ENCODE measurements around the gene PSMG4.
A peak's percentile ranks its signal among the peaks of the same experiment; 100 is the strongest.

PSMG4 gene, protein sequence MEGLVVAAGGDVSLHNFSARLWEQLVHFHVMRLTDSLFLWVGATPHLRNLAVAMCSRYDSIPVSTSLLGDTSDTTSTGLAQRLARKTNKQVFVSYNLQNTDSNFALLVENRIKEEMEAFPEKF

DNA sequence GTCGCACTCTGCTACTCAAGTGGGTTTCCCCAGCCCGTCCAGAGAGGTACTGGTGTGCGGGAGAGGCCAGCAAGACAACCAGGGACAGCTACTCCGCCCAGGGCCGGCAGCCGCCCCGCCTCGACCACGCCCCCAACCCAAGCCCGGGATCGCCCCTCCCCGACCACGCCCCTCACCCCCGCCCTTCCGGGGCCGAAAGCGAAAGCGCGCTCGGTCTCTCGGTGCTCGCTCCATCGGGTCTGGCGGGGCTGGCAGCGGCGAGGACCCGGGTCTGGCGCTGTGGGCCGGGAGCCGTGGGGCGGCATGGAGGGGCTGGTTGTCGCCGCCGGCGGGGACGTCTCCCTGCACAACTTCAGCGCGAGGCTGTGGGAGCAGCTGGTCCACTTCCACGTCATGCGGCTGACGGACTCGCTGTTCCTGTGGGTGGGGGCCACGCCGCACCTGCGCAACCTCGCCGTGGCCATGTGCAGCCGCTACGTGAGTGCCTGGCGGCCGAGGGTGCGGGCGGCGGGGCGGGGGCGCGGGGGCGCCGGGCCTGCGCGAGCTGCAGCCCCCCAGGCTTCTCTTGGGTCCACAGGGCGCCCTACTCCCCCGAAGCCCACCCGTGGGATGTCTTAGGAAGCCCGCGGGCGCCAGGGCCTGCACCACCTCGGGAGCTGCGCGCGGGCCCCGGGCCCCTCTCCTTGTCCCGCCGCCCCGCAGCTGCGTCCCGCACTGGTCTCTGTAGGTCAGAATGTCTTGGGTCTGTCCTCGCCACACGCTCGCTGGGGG, at the start of gene PSMG4:
Gene PSMG4, plus strand, starts transcription at position 228 of the 771 bp plus-strand sequence. Its CDS starts 76 bp downstream, at position 304.
- peak; percentile 96 for DNase-seq

DNA sequence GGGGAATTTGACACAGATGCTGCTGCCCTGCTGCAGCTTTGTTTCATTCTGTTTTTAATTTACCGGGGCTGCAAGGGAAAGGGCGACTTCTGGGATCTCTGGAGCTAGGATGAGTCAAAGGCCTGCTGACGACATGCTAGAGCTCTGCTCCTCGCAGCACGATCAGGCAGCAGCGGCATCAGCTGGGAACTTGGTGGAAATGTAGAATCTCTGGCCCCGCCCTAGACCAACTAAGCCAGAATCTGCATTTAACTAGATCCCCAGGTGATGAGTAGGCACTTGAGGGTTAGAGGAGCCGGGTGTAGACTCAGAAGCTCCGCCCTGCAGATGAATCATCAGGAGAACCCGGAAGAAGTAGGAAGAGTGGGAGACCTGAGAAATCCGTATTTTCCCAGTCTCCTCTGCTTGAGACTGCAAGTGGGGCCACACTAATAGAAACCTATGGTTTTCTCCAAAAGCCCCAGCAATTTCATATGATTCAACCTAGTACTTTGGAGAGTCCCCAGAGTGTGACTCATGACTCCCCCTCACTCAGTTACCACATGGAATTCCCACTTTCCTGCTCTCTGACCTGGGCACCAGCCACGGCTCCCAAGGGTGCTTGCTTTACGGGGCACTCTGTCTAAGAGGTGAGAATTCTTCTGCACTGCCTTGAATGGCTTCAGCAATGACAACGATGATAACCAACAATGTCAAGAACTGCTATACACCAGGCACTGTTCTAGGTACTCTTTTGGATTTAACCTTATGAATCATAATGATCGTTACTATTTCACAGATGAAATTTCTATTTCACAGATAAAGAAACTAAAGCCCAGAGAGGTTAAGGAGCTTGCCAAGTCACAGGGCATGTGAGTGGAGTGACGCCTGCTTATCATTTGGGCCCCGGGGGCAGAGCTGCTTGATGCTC, 49.4 kb upstream of the PSMG4 start:
- DNase-seq = peak; percentile 83

- no peak for DNase-seq
These were observed 48.6 kb upstream of the PSMG4 start for GRCh38 chr6:3210024-3210610.

- DNase-seq = no peak
These were observed 47.1 kb upstream of the PSMG4 start for GRCh38 chr6:3211681-3212080.

DNA sequence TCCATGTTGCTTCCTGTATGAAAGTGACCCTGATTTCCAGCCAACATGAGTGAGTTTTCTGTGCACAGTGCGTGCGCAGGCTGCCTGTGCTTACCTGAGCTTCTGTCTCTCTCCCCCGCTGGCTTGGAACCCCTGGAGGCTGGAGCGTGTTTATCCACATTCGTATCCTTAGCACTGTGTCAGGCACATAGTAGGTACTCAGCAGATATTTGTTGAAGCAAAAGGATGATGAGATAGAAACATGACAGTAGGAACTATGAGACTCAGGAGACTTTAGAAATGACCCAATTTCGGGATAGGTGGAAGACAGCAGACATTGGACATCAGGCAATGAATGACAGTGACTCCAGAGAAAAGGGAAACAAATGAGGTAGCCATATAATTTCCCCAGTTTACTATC, 46.5 kb upstream of the PSMG4 start:
- DNase-seq = no peak

DNA sequence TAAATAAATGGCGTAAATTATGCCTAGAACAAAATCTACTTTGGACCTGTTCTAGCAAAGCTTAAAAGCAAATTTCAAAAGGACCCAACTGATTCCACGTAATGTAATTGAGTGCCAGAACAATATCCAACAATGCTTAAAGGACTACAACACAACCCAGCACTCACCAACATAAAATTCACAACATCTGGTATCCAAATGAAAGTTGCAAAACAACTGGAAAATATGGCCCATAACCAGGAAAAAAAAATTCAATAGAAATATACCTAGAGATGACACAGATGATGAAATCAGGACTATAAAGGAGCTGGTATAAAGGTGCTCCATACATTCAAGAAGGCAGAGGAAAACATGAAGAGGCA, 45.4 kb upstream of the PSMG4 start:
- no peak for DNase-seq

DNA sequence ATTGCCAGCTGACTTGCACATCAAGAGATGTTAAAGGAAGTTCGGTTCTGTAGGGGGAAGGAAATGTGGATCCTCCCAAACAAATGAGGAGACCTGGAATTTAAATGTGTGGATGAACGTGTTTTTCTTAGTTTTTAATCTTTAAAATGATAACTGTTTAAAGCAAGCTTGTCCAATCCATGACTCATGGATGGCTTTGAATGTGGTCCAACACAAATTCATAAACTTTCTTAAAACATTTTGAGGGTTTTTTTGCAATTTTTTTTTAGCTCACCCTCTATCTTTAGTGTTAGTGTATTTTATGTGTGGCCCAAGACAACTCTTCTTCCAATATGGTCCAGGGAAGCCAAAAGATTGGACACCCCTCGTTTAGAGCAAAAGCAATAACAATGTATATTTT, 43.8 kb upstream of the PSMG4 start:
- DNase-seq = no peak

GRCh38 chr6:3217286-3217685, 41.5 kb upstream of the PSMG4 start:
- DNase-seq = no peak

GRCh38 chr6:3218266-3218665, 40.5 kb upstream of the PSMG4 start:
- no peak for DNase-seq

DNA sequence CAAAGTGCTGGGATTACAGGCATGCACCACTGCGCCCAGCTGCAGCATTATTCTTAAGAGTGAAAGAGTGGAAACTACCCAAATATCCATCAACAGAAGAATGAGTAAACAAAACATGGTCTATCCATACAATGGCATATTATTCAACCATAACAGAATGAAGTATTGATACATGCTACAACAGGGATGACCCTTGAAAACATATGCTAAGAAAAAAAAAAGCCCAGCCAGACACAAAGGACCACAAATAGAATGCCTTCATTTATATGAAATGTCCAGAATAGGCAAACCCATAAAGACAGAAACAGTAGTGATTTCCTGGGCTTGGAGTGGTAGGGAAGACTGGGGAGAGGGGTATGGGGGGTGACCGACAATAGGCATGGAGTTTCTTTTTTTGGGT, 38.4 kb upstream of the PSMG4 start:
- DNase-seq = no peak

GRCh38 chr6:3221578-3221977, 37.2 kb upstream of the PSMG4 start:
- DNase-seq = no peak

- DNase-seq = no peak
These were observed 36.2 kb upstream of the PSMG4 start for GRCh38 chr6:3222506-3223038.

DNA sequence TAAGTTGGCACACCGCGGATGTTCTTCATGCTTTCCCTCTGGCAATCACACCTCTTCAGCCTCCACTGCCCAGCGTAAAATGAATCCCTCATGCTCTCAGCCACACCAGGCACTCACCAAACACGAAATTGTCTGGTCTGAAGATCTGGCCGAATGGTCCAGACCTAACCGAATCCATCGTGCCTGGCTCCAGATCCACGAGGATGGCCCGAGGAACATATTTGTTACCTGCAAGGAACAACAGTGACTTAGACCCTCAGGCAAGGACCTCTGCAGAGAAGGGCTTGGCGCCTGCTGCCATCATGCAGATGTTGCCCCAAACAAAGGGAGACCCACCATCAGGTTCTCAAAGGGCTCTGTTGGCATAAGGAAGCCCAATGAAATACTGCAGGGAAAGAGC, 32.7 kb upstream of the PSMG4 start:
- DNase-seq = no peak

- DNase-seq = peak; percentile 40
These were observed 32.0 kb upstream of the PSMG4 start for GRCh38 chr6:3226481-3227362.

DNA sequence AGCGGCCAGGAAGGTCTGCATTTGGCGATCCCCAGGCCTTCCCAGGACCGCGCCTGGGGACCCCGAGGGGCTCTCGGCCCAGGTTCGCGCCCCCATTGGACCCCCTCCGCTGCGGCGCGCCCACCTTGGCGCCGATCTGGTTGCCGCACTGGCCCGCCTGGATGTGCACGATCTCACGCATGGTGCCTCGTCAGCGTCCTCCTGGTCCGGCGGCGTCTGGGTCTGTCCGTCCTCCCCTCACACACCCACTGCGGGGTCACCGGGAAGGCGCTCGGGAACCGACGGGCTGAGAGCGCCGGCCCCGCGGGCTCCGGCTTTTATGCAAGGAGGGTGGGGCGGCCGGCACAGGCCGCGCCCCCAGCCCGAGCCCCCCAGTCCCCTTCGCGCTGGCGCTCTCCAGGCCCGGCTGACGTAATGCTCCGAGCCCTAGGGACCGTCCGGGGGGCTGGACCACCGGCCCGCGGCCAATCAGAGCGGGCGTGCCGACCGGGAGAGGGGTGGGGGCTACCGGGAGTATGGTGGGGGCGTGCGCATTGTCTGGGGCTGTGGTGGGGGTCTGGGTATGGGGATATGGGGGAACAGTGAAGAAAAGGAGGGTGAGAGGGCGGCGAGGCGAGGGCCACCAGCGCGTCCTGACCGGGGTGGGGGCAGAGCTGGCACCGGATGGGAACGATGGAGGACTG, 31.2 kb upstream of the PSMG4 start, which contains the start of gene TUBB2B:
Gene TUBB2B, minus strand, starts transcription at position 291 of the 683 bp plus-strand sequence. Its CDS starts 110 bp downstream, at position 181.
- DNase-seq = peak; percentile 20

DNA sequence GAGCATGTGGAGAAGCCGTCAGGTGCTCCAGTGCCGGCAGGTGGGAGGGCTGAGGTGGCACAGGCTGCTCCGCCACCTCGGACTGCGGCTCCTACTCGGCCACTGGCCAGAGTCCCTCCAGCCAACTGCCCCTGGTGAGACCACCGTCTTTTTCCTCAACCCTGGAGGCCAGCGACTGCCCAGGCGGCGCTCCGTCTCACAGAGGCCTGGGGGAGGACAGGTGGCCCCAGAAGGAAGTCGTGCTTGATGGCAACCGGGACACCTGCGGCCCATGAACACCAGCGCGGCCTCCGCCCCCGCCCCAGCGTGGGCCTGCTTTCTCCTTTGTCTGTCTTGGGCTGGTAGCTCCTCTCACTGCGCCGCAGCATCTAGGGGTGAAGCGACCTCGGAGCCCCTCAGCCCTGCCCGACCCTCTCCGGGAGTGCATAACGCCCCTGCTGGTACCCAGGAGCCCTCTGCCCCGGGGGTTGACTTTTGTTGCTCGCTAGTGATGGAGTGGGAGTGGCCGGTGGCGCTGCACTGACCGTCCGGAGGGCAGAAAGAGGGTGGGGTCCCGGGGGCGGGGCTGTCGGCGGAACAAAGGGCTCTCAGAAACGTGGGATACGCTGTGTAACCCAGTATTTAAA, 30.6 kb upstream of the PSMG4 start:
- DNase-seq = peak; percentile 36

- DNase-seq = peak; percentile 37
These were observed 29.8 kb upstream of the PSMG4 start for GRCh38 chr6:3228771-3229565.

GRCh38 chr6:3229566-3230178, 29.1 kb upstream of the PSMG4 start:
- DNase-seq = peak; percentile 56

GRCh38 chr6:3230256-3230882, 28.4 kb upstream of the PSMG4 start:
- no peak for DNase-seq

All from stimulated activated CD4-positive, alpha-beta T cell treated with anti-CD3 and anti-CD28 coated beads, Interleukin-15, amount 100 ng/mL, for 24 hours (primary cell).